Measurements from ENCODE around the gene C4orf50.

DNA sequence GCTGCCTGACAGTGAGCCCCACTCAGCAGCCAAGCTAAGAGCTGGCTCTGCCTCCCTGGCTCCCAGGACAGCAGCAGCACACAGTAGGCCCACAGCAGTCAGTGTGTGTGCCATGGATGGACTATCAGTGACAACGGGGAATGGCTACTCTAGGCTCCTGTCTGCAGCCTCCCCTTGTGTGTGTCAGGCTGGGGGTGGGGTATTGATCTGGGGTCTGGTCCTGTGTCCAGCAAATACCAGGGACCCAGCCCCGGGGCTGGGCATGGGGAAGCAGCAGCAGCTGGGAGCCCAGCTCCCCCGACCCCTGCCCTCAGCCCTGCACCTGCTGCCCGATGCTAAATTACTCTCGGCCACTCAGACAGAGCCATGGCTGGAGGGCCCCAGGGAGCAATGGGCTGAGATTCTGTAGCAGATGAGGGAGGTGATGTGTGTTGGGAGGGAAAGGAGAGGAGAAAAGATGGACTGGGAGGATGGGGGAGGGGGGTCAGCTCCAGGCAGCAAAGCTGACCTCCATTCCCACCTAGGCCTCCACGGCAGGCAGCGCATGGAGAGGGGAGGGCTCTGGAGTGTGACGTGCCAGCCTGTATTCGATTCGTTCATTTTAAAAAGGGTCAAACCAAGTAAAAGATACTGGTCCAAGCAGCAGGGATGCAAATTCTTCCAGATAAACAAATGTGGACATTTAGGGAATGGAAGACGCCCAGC lies 64.0 kb downstream of the C4orf50 start:
- TF ChIP-seq, protein P1, sequence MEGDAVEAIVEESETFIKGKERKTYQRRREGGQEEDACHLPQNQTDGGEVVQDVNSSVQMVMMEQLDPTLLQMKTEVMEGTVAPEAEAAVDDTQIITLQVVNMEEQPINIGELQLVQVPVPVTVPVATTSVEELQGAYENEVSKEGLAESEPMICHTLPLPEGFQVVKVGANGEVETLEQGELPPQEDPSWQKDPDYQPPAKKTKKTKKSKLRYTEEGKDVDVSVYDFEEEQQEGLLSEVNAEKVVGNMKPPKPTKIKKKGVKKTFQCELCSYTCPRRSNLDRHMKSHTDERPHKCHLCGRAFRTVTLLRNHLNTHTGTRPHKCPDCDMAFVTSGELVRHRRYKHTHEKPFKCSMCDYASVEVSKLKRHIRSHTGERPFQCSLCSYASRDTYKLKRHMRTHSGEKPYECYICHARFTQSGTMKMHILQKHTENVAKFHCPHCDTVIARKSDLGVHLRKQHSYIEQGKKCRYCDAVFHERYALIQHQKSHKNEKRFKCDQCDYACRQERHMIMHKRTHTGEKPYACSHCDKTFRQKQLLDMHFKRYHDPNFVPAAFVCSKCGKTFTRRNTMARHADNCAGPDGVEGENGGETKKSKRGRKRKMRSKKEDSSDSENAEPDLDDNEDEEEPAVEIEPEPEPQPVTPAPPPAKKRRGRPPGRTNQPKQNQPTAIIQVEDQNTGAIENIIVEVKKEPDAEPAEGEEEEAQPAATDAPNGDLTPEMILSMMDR (IDR thresholded peaks at IDR 0.05), result no peak
- TF ChIP-seq POLR2A (IDR thresholded peaks at IDR 0.05), result no peak
